ENCODE data around the gene DAB1. TPM values are rescaled to one million over a fixed set of nuclear protein-coding genes. Genes with fewer than 3 reads are reported as not detected.
A peak's percentile ranks its signal among the peaks of the same experiment; 100 is the strongest.

Gene DAB1
- total RNA-seq, 1 donor from 2014 or later, result 4.8 TPM

- peak; percentile 87 for DNase-seq (ENCODE audit: low spot score)
These were observed 104.7 kb downstream of the DAB1 start for GRCh38 chr1:57319165-57319564.

- no peak for DNase-seq (ENCODE audit: low spot score)
These were observed 107.0 kb downstream of the DAB1 start for GRCh38 chr1:57316861-57317260.

- DNase-seq (ENCODE audit: low spot score), result no peak
These were observed 107.6 kb downstream of the DAB1 start for GRCh38 chr1:57316291-57316690.

GRCh38 chr1:57312869-57313268, 111.0 kb downstream of the DAB1 start:
- DNase-seq (ENCODE audit: low spot score), result no peak

- DNase-seq (ENCODE audit: low spot score), result no peak
These were observed 112.4 kb downstream of the DAB1 start for GRCh38 chr1:57311411-57311810.

- no peak for DNase-seq (ENCODE audit: low spot score)
These were observed 112.9 kb downstream of the DAB1 start for GRCh38 chr1:57311006-57311405.

- DNase-seq (ENCODE audit: low spot score), result no peak
These were observed 114.2 kb downstream of the DAB1 start for GRCh38 chr1:57309630-57310029.

- no peak for DNase-seq (ENCODE audit: low spot score)
These were observed 116.3 kb downstream of the DAB1 start for GRCh38 chr1:57307392-57308170.

- DNase-seq (ENCODE audit: low spot score), result no peak
These were observed 119.3 kb downstream of the DAB1 start for GRCh38 chr1:57304591-57304990.

- DNase-seq (ENCODE audit: low spot score), result no peak
These were observed 120.9 kb downstream of the DAB1 start for GRCh38 chr1:57302812-57303596.

- DNase-seq (ENCODE audit: low spot score), result no peak
These were observed 123.7 kb downstream of the DAB1 start for GRCh38 chr1:57300186-57300585.

- DNase-seq (ENCODE audit: low spot score), result no peak
These were observed 127.1 kb downstream of the DAB1 start for GRCh38 chr1:57296726-57297250.

GRCh38 chr1:57295326-57295725, 128.5 kb downstream of the DAB1 start:
- no peak for DNase-seq (ENCODE audit: low spot score)

GRCh38 chr1:57294177-57294576, 129.7 kb downstream of the DAB1 start:
- DNase-seq (ENCODE audit: low spot score), result no peak

- DNase-seq (ENCODE audit: low spot score), result no peak
These were observed 130.6 kb downstream of the DAB1 start for GRCh38 chr1:57293214-57293613.

GRCh38 chr1:57289781-57290180, 134.1 kb downstream of the DAB1 start:
- DNase-seq (ENCODE audit: low spot score), result peak; percentile 53

GRCh38 chr1:57285992-57286391, 137.9 kb downstream of the DAB1 start:
- DNase-seq (ENCODE audit: low spot score), result no peak

GRCh38 chr1:57282411-57282810, 141.4 kb downstream of the DAB1 start:
- DNase-seq (ENCODE audit: low spot score), result no peak

- DNase-seq (ENCODE audit: low spot score), result no peak
These were observed 142.5 kb downstream of the DAB1 start for GRCh38 chr1:57281324-57281723.

GRCh38 chr1:57279909-57280666, 143.8 kb downstream of the DAB1 start:
- DNase-seq (ENCODE audit: low spot score), result peak; percentile 18

- DNase-seq (ENCODE audit: low spot score), result no peak
These were observed 145.3 kb downstream of the DAB1 start for GRCh38 chr1:57278558-57278957.

- no peak for DNase-seq (ENCODE audit: low spot score)
These were observed 146.2 kb downstream of the DAB1 start for GRCh38 chr1:57277681-57278080.

Measured in umbilical cord (tissue), 2 donors.